GM12878 (cell line): Measurements from ENCODE around the gene TAX1BP3. TPM values are rescaled to one million over a fixed set of nuclear protein-coding genes. Genes with fewer than 3 reads are reported as not detected.

Source experiments
- ATAC-seq: fragments of 200-7000 bp; cut with Tn5 transposase; 3 replicates; pipeline ENCODE4 v1.9.1; 2020; ENCODE audit warnings: mild to moderate bottlenecking, moderate library complexity
- BruUV-seq: library from RNA; stranded (reverse); fragments of 400-500 nt; replicated peaks from 2 replicates; lab custom pipeline; 2021; lab: Mats Ljungman, UMichigan
- CTCF ChIA-PET: fragments of 300-600 bp; sonication (Branson Sonifier 250); formaldehyde crosslinking; extraction: SDS; loops from one replicate; lab custom pipeline; 2021; ENCODE audit warnings: inconsistent platforms; lab: Yijun Ruan, JAX
- POLR2A ChIA-PET: fragments of 350-600 bp; formaldehyde crosslinking; extraction: SDS; loops from one replicate; lab custom pipeline; 2021; ENCODE audit warnings: inconsistent platforms; lab: Charles Lee
- RAD21 ChIA-PET: fragments of 300-600 bp; sonication (Branson Sonifier 250); formaldehyde crosslinking; loops from one replicate; lab custom pipeline; 2023; ENCODE audit warnings: antibody characterized with exemption; ENCODE audit not compliant: unreplicated experiment; lab: Charles Lee
- SMC1A ChIA-PET: fragments of 300-600 bp; sonication (Branson Sonifier 250); formaldehyde crosslinking; loops from one replicate; lab custom pipeline; 2023; ENCODE audit not compliant: unreplicated experiment, uncharacterized antibody; lab: Charles Lee
- DNase-seq: peaks from one replicate; pipeline ENCODE4 v3.0.0-alpha.2; 2011; ENCODE audit warnings: low read depth, low spot score
- FAIRE-seq: peaks from 3 replicates; lab custom pipeline; 2011; peaks lifted over from hg19 to GRCh38; lab: Jason Lieb, UNC
- H2AFZ ChIP-seq: 2 replicates; pipeline ENCODE4 v1.6.0; 2011; ENCODE audit warnings: low read depth, low read length, control low read depth; ENCODE audit not compliant: control insufficient read depth
- H3K27ac ChIP-seq: 2 replicates; pipeline ENCODE4 v1.5.1; 2011; ENCODE audit warnings: control low read depth; ENCODE audit not compliant: control insufficient read depth, insufficient read depth
- H3K27me3 ChIP-seq, 2 experiments: replicated peaks in 1 of 2; 2 replicates each; pipeline versions ENCODE4 v1.6.0 to v1.6.1; 2011; ENCODE audit warnings: low read length in 1 of 2; ENCODE audit not compliant: control insufficient read depth in 2 of 2, insufficient read depth in 2 of 2
- H3K36me3 ChIP-seq, 2 experiments: 2 replicates each; pipeline ENCODE4 v1.5.1; 2011; ENCODE audit warnings: low read length in 1 of 2; ENCODE audit not compliant: control insufficient read depth in 2 of 2, insufficient read depth in 2 of 2
- H3K4me1 ChIP-seq: 2 replicates; pipeline ENCODE4 v1.6.1; 2011; ENCODE audit warnings: mild to moderate bottlenecking, low read length, moderate library complexity, mixed read lengths; ENCODE audit not compliant: control insufficient read depth, insufficient read depth
- H3K4me2 ChIP-seq: 2 replicates; pipeline ENCODE4 v1.6.0; 2011; ENCODE audit warnings: control low read depth; ENCODE audit not compliant: control insufficient read depth, insufficient read depth
- H3K4me3 ChIP-seq: fragments of 200-600 bp; sonication (generic); 2 replicates; pipeline ENCODE4 v1.5.1; 2016
- H3K79me2 ChIP-seq: 2 replicates; pipeline ENCODE4 v1.6.0; 2011; ENCODE audit warnings: low read length; ENCODE audit not compliant: control insufficient read depth, insufficient read depth
- H3K9ac ChIP-seq: 2 replicates; pipeline ENCODE4 v1.8.0; 2011; ENCODE audit warnings: low read length, control low read depth, mixed read lengths; ENCODE audit not compliant: control insufficient read depth, insufficient read depth
- H3K9me3 ChIP-seq: replicated peaks from 3 replicates; pipeline ENCODE4 v1.5.1; 2011; ENCODE audit warnings: mild to moderate bottlenecking, low read length; ENCODE audit not compliant: control insufficient read depth, insufficient read depth
- H4K20me1 ChIP-seq: 2 replicates; pipeline ENCODE4 v1.6.0; 2011; ENCODE audit not compliant: control insufficient read depth, insufficient read depth
- BACH1 ChIP-seq: fragments of 450-650 bp; IDR thresholded peaks from 2 replicates; pipeline ENCODE4 v1.6.1; 2017; ENCODE audit warnings: mild to moderate bottlenecking, borderline replicate concordance
- HDAC2 ChIP-seq: fragments of 200-600 bp; sonication (generic); IDR thresholded peaks from 2 replicates; pipeline ENCODE4 v1.6.1; 2017
- IKZF2 ChIP-seq, 2 experiments: fragments of 450-650 bp; IDR thresholded peaks; 2 replicates each; pipeline ENCODE4 v1.6.1; 2017; ENCODE audit warnings: mild to moderate bottlenecking in 2 of 2, moderate library complexity in 2 of 2
- MXI1 ChIP-seq: fragments of 150-350 bp; IDR thresholded peaks from 2 replicates; pipeline ENCODE4 v1.6.1; 2011; ENCODE audit warnings: low read depth, mild to moderate bottlenecking, inconsistent platforms, low read length, improper control_type of control experiment
- POLR2A ChIP-seq: IDR thresholded peaks from 2 replicates; pipeline ENCODE4 v1.6.1; 2011; ENCODE audit warnings: low read depth, mild to moderate bottlenecking, low read length
- RAD21 ChIP-seq: IDR thresholded peaks from 2 replicates; pipeline ENCODE4 v1.6.1; 2011; ENCODE audit warnings: mild to moderate bottlenecking, low read depth, low read length, moderate library complexity; ENCODE audit not compliant: insufficient read depth
- RFX5 ChIP-seq: IDR thresholded peaks from 2 replicates; pipeline ENCODE4 v1.6.1; 2011; ENCODE audit warnings: low read depth, low read length, improper control_type of control experiment
- SUPT20H ChIP-seq: IDR thresholded peaks from 2 replicates; pipeline ENCODE4 v1.6.1; 2011; ENCODE audit warnings: low read depth, mild to moderate bottlenecking, low read length, moderate library complexity, borderline replicate concordance; ENCODE audit not compliant: control insufficient read depth
- SUZ12 ChIP-seq: fragments of 200-600 bp; sonication (generic); IDR thresholded peaks from one replicate; pipeline ENCODE4 v1.6.1; 2018; ENCODE audit warnings: antibody characterized with exemption, mild to moderate bottlenecking; ENCODE audit not compliant: unreplicated experiment
- TCF12 ChIP-seq: IDR thresholded peaks from 2 replicates; pipeline ENCODE4 v1.6.1; 2011; ENCODE audit warnings: low read depth, mild to moderate bottlenecking, low read length
- WGBS: methylation state at CpG from one replicate; pipeline ENCODE4 v1.1.6; 2016; ENCODE audit warnings: low lambda C conversion rate; ENCODE audit not compliant: insufficient replicate concordance, insufficient coverage; ENCODE audit errors: missing lambda C conversion rate; 5-methylcytosine and 5-hydroxymethylcytosine counted together
- in situ Hi-C: fragments of 300-500 bp; cut with MboI; formaldehyde crosslinking; loops from 9 replicates; pipeline ENCODE4 v1.14.3; 2018; ENCODE audit warnings: mixed read lengths
- intact Hi-C: fragments of 100-400 bp; cut with micrococcal nuclease; formaldehyde crosslinking; loops from one replicate; pipeline ENCODE4 v1.14.2; 2022; ENCODE audit not compliant: unreplicated experiment
- polyA plus RNA-seq, 11 experiments: library from polyadenylated mRNA; depleted of rRNA in 4 of 11; unstranded in 6 of 11; stranded (reverse) in 5 of 11; fragments of >200 nt; fragmentation: Nextera tagmentation in 4 of 11; fragmentation: Illumina TruSeq in 1 of 11; extraction: Ambion mirVana in 4 of 11; extraction: Trizol in 1 of 11; gene quantifications; 1 replicate in 1 of 11; 2 replicates in 10 of 11; pipeline versions ENCODE4 v1.2.1 to v1.2.3, GENCODE V29; 2011 to 2016; ENCODE audit warnings: inconsistent platforms in 2 of 11, missing spikeins in 2 of 11, low read depth in 1 of 11
- total RNA-seq, 4 experiments: library from RNA; depleted of rRNA in 3 of 4; stranded (reverse); fragments of >200 nt in 3 of 4; fragmentation: Illumina TruSeq in 1 of 4; extraction: Trizol in 1 of 4; gene quantifications; 2 replicates each; pipeline versions ENCODE4 v1.2.1 to v1.2.3, GENCODE V29; 2013 to 2021
- TF ChIP-seq, protein P1 (sequence below): fragments of 450-650 bp; IDR thresholded peaks from 2 replicates; pipeline ENCODE4 v1.6.1; 2017; ENCODE audit warnings: mild to moderate bottlenecking, moderate library complexity
- TF ChIP-seq, protein P2 (sequence below): IDR thresholded peaks from 2 replicates; pipeline ENCODE4 v1.6.1; 2011; ENCODE audit warnings: low read depth, low read length, improper control_type of control experiment, borderline replicate concordance

Gene TAX1BP3
- total and polyA plus RNA-seq, 10 of the 15 experiments (the other 5 are each of a cell fraction or from before 2014, with no cell fraction given), result 1.00 to 40.4 (median 15.4) TPM

DNA sequence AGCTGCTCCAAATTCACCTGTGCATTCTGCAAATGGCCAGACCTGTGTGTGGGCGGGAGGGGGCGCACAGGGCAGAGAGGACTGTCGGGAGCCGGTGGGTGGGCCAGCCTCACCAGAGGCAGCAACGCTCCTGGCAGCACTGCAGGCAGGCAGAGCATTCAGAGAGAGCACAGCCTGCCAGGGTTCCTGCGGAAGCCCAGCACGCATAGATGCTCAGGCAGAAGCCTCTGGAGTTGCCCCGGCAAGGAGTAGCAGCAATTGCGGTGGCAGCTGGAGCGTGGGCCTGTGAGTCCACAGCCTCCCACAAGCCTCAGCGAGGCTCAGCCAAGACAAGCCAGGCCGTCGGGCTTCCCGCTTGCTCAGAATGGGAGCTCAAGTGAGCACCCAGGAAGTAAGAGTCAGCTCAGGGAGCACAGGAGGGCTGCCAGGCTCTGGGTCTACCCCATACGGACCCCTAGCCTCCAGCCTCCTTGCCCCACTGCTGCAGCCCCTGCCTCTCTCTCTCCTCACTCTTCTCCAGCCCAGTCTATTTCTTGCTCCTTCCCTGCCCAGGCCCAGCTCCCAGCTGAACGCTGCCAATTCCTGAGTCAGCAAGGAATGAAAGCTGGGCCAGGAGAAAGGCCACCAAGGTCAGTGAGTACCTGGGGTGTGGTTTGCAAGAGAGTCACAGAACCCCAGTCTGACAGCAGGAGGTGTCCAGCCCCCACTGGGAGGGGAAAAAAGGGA lies 9.9 kb upstream of the TAX1BP3 start:
- SMC1A ChIA-PET, result no interaction called here
- intact Hi-C loops, result no loop called here
- no peaks in the 10 kb centered on the region for H3K27me3 ChIP-seq
- ATAC-seq, result peak; percentile 10; the same call in 1 of the 3 replicates
- CTCF ChIA-PET, result interaction anchor here (1.1 to 1.3 kb wide), 2 partner anchors 13 to 59 kb away, joined by 3 to 6 read pairs; no protein-coding TSS in a partner anchor
- 75% methylated on average over 14 of the region's 16 CpGs for WGBS
- POLR2A ChIA-PET, result no interaction called here
- 0 out of 2 replicates have a peak, but pooled peaks have one; percentile 34 for TF ChIP-seq POLR2A
- no peak for TF ChIP-seq BACH1
- TF ChIP-seq, all 136 proteins: peak for 1
- no peaks in the 10 kb centered on the region for H4K20me1 ChIP-seq
- peaks cover 0 to 3% of the 10 kb centered on the region in 2 experiments; a peak in 2 of 4 replicates for H3K36me3 ChIP-seq
- in situ Hi-C loops, result no loop called here
- H3K27ac ChIP-seq, result no peak overlapping the region
- RAD21 ChIA-PET, result interaction anchor here (2.6 kb wide), 1 partner anchor 59 kb away, joined by 9 read pairs; no protein-coding TSS in a partner anchor
- peaks cover 4% of the 10 kb centered on the region; the same call in 1 of the 2 replicates for H3K4me1 ChIP-seq
- DNase-seq, result no peak
- H3K9me3 ChIP-seq, result no peaks in the 10 kb centered on the region
- H3K4me2 ChIP-seq, result no peak overlapping the region
- H2AFZ ChIP-seq, result no peak overlapping the region
- no peak overlapping the region for H3K9ac ChIP-seq
- FAIRE-seq, result no peak
- H3K4me3 ChIP-seq, result no peak overlapping the region
- no TSS peak for BruUV-seq
- H3K79me2 ChIP-seq, result no peaks in the 10 kb centered on the region

DNA sequence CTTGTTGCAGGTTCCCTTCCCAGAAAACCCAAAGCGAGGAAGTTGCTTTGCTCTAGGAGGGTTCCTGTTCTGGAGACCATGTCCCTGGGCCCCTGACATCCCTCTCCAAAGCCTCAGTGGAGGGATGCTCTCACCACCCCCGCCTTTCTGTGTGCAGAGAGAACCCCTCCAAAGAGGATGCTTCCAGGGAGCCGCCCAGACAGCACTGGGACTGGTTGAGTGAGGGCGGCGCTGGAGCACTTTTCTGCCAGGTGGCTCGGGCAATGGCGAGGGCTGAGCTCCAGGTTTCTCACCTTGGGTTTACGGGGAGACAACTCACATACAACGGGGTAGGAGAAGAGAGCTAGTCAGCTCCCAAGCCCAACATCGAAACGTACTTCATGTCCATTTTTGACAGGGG lies 7.5 kb upstream of the TAX1BP3 start:
- DNase-seq (no peak), FAIRE-seq (no peak), ATAC-seq (no peak)
- Histone ChIP-seq H3K4me3 (no peak overlapping the region), H3K4me2 (no peak overlapping the region), H3K9me3 (no peaks in the 10 kb centered on the region), H3K27ac (no peak overlapping the region), H3K27me3 (no peaks in the 10 kb centered on the region), H4K20me1 (no peaks in the 10 kb centered on the region), H3K4me1 (no peaks in the 10 kb centered on the region), H3K79me2 (no peaks in the 10 kb centered on the region), H3K36me3 (peaks cover 0 to 3% of the 10 kb centered on the region in 2 experiments; a peak in 2 of 4 replicates), H2AFZ (no peak overlapping the region), H3K9ac (no peak overlapping the region)
- in situ Hi-C loops, result no loop called here
- BruUV-seq, result no TSS peak
- intact Hi-C loops, result no loop called here
- RAD21 ChIA-PET, result interaction anchor here (2.6 kb wide), 1 partner anchor 61 kb away, joined by 9 read pairs; no protein-coding TSS in a partner anchor
- CTCF ChIA-PET, result interaction anchor here (1.5 kb wide), 1 partner anchor 57 kb away, joined by 4 read pairs; no protein-coding TSS in a partner anchor
- SMC1A ChIA-PET, result interaction anchor here (1.7 kb wide), 1 partner anchor 56 kb away, joined by 6 read pairs; no protein-coding TSS in a partner anchor
- POLR2A ChIA-PET, result no interaction called here
- WGBS, result 77% methylated on average over 11 of the region's 11 CpGs
- TF ChIP-seq RAD21 (no peak), TCF12 (no peak), RFX5 (no peak), SUPT20H (no peak), IKZF2 (IDR thresholded peaks at IDR 0.05) (no peak), SUZ12 (no peak), MXI1 (no peak), HDAC2 (no peak)
- TF ChIP-seq, protein P1, sequence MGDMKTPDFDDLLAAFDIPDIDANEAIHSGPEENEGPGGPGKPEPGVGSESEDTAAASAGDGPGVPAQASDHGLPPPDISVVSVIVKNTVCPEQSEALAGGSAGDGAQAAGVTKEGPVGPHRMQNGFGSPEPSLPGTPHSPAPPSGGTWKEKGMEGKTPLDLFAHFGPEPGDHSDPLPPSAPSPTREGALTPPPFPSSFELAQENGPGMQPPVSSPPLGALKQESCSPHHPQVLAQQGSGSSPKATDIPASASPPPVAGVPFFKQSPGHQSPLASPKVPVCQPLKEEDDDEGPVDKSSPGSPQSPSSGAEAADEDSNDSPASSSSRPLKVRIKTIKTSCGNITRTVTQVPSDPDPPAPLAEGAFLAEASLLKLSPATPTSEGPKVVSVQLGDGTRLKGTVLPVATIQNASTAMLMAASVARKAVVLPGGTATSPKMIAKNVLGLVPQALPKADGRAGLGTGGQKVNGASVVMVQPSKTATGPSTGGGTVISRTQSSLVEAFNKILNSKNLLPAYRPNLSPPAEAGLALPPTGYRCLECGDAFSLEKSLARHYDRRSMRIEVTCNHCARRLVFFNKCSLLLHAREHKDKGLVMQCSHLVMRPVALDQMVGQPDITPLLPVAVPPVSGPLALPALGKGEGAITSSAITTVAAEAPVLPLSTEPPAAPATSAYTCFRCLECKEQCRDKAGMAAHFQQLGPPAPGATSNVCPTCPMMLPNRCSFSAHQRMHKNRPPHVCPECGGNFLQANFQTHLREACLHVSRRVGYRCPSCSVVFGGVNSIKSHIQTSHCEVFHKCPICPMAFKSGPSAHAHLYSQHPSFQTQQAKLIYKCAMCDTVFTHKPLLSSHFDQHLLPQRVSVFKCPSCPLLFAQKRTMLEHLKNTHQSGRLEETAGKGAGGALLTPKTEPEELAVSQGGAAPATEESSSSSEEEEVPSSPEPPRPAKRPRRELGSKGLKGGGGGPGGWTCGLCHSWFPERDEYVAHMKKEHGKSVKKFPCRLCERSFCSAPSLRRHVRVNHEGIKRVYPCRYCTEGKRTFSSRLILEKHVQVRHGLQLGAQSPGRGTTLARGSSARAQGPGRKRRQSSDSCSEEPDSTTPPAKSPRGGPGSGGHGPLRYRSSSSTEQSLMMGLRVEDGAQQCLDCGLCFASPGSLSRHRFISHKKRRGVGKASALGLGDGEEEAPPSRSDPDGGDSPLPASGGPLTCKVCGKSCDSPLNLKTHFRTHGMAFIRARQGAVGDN, result no peak
- TF ChIP-seq, protein P2, sequence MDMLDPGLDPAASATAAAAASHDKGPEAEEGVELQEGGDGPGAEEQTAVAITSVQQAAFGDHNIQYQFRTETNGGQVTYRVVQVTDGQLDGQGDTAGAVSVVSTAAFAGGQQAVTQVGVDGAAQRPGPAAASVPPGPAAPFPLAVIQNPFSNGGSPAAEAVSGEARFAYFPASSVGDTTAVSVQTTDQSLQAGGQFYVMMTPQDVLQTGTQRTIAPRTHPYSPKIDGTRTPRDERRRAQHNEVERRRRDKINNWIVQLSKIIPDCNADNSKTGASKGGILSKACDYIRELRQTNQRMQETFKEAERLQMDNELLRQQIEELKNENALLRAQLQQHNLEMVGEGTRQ, result no peak
